ENCODE measurements around the gene KLHL40. TPM values are rescaled to one million over a fixed set of nuclear protein-coding genes. Genes with fewer than 3 reads are reported as not detected.

The KLHL40 gene
- total RNA-seq, 1 donor from 2014 or later, result not detected

- no peak for DNase-seq (ENCODE audit: low read depth)
- H3K9me3 Mint-ChIP-seq (ENCODE audit: unreplicated experiment), result peaks cover 2% of the 10 kb centered on the region
Measured at GRCh38 chr3:42666577-42666998, 18.7 kb upstream of the KLHL40 start.

GRCh38 chr3:42667096-42667522 lies 18.2 kb upstream of the KLHL40 start:
- Histone ChIP-seq H3K4me3 (ENCODE audit: insufficient read depth, low read depth, low read length) (no peak overlapping the region), H2AFZ (ENCODE audit: low read depth, low read length) (no peak overlapping the region), H3K9ac (ENCODE audit: low read length) (no peak overlapping the region), H3K27ac (ENCODE audit: low read depth, low read length) (no peak overlapping the region), H3K36me3 (ENCODE audit: insufficient read depth, low read length) (no peaks in the 10 kb centered on the region), H3K27me3 (ENCODE audit: insufficient read depth, low read length) (no peaks in the 10 kb centered on the region), H3K9me3 (ENCODE audit: insufficient read depth, low read depth, low read length) (peaks cover 3% of the 10 kb centered on the region), H4K20me1 (ENCODE audit: insufficient read depth, low read length) (peaks cover 5% of the 10 kb centered on the region), H3K4me1 (ENCODE audit: insufficient read depth, low read length) (no peaks in the 10 kb centered on the region), H3K4me2 (ENCODE audit: low read length) (no peak overlapping the region), H3K79me2 (ENCODE audit: insufficient read depth, low read length) (no peaks in the 10 kb centered on the region)
- no peak overlapping the region for H3K4me3 Mint-ChIP-seq (ENCODE audit: unreplicated experiment)
- H3K27me3 Mint-ChIP-seq (ENCODE audit: low read depth, unreplicated experiment), result peaks cover 13% of the 10 kb centered on the region
- peaks cover 3% of the 10 kb centered on the region for H3K4me1 Mint-ChIP-seq (ENCODE audit: low read depth, unreplicated experiment)
- DNase-seq (ENCODE audit: low read depth) (no peak), FAIRE-seq (no peak)
- H3K27ac Mint-ChIP-seq (ENCODE audit: unreplicated experiment), result no peak overlapping the region
- H3K36me3 Mint-ChIP-seq (ENCODE audit: low read depth, unreplicated experiment), result peaks cover 6% of the 10 kb centered on the region
- TF ChIP-seq EZH2 (IDR thresholded peaks at IDR 0.05; ENCODE audit: insufficient read depth, low read length) (no peak), CTCF (IDR thresholded peaks at IDR 0.05; ENCODE audit: insufficient read depth, low read depth, low read length) (no peak)
- peaks cover 2% of the 10 kb centered on the region for H3K9me3 Mint-ChIP-seq (ENCODE audit: unreplicated experiment)

More at GRCh38 chr3:42666577-42666998, 18.7 kb upstream of the KLHL40 start:
- no peaks in the 10 kb centered on the region for H3K27me3 ChIP-seq (ENCODE audit: insufficient read depth, low read length)
- H3K9me3 ChIP-seq (ENCODE audit: insufficient read depth, low read depth, low read length), result peaks cover 3% of the 10 kb centered on the region
- no peaks in the 10 kb centered on the region for H3K36me3 ChIP-seq (ENCODE audit: insufficient read depth, low read length)
- Mint-ChIP-seq H3K27me3 (ENCODE audit: low read depth, unreplicated experiment) (peaks cover 10% of the 10 kb centered on the region), H3K4me1 (ENCODE audit: low read depth, unreplicated experiment) (peaks cover 3% of the 10 kb centered on the region), H3K4me3 (ENCODE audit: unreplicated experiment) (no peak overlapping the region), H3K36me3 (ENCODE audit: low read depth, unreplicated experiment) (peaks cover 6% of the 10 kb centered on the region), H3K27ac (ENCODE audit: unreplicated experiment) (no peak overlapping the region)
- H2AFZ ChIP-seq (ENCODE audit: low read depth, low read length), result no peak overlapping the region
- no peak overlapping the region for H3K27ac ChIP-seq (ENCODE audit: low read depth, low read length)
- H3K4me2 ChIP-seq (ENCODE audit: low read length), result no peak overlapping the region
- no peak for TF ChIP-seq CTCF (IDR thresholded peaks at IDR 0.05; ENCODE audit: insufficient read depth, low read depth, low read length)
- H3K9ac ChIP-seq (ENCODE audit: low read length), result no peak overlapping the region
- peaks cover 11% of the 10 kb centered on the region for H4K20me1 ChIP-seq (ENCODE audit: insufficient read depth, low read length)
- H3K4me3 ChIP-seq (ENCODE audit: insufficient read depth, low read depth, low read length), result no peak overlapping the region
- FAIRE-seq, result no peak
- no peaks in the 10 kb centered on the region for H3K79me2 ChIP-seq (ENCODE audit: insufficient read depth, low read length)
- H3K4me1 ChIP-seq (ENCODE audit: insufficient read depth, low read length), result no peaks in the 10 kb centered on the region

DNA sequence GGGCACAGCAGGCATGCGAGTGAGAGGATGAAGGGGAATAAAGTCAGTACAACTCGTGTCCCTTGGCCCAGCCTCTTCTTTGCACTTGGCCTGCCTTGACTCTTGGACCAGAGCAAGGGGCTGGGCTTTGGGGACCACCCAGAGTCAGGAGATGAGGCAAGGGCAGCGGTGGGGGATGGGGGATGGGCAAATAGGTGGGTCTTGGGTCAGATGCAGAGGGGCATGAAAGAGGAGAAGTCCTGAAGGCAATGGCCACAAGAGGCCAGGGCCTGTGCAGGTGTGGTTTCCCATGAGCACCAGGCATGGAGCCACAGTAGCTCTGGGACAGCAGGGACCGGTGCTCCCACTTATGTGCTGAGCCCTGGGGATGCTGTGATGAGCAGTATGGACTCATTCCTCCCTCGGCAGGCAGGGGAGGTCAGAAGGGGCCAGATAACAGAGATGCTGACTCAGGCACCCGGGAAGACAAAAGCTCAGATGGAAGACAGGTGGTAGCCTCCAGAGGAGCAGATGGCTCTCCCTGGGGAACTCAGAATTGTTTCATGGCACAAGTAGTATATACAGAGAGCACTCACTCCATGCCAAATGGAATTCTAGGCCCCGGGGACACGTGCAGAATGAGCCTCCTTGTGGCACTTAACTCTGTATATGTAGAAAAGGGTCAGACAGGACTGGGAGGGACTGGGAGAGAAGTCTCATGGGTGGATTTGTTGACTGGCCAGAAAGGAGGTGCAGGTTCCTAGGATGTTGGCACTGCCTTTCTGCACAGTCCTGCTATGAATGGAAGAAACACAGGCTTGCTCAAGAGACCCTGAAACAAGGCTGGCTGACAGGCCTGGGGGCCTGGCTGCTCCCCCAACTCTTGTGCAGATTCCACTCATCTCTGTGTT lies 17.6 kb upstream of the KLHL40 start:
- peaks cover 16% of the 10 kb centered on the region for H3K27me3 Mint-ChIP-seq (ENCODE audit: low read depth, unreplicated experiment)
- DNase-seq (ENCODE audit: low read depth) (no peak), FAIRE-seq (no peak)
- no peaks in the 10 kb centered on the region for H3K27me3 ChIP-seq (ENCODE audit: insufficient read depth, low read length)
- H3K9me3 ChIP-seq (ENCODE audit: insufficient read depth, low read depth, low read length), result peaks cover 3% of the 10 kb centered on the region
- H3K4me3 ChIP-seq (ENCODE audit: insufficient read depth, low read depth, low read length), result no peak overlapping the region
- H3K4me3 Mint-ChIP-seq (ENCODE audit: unreplicated experiment), result no peak overlapping the region
- no peaks in the 10 kb centered on the region for H3K4me1 ChIP-seq (ENCODE audit: insufficient read depth, low read length)
- peaks cover 3% of the 10 kb centered on the region for H3K4me1 Mint-ChIP-seq (ENCODE audit: low read depth, unreplicated experiment)
- TF ChIP-seq CTCF (IDR thresholded peaks at IDR 0.05; ENCODE audit: insufficient read depth, low read depth, low read length), result no peak
- no peak for TF ChIP-seq EZH2 (IDR thresholded peaks at IDR 0.05; ENCODE audit: insufficient read depth, low read length)
- H3K36me3 Mint-ChIP-seq (ENCODE audit: low read depth, unreplicated experiment), result peaks cover 3% of the 10 kb centered on the region
- no peak overlapping the region for H3K4me2 ChIP-seq (ENCODE audit: low read length)
- peaks cover 4% of the 10 kb centered on the region for H4K20me1 ChIP-seq (ENCODE audit: insufficient read depth, low read length)
- H3K9ac ChIP-seq (ENCODE audit: low read length), result no peak overlapping the region
- H3K36me3 ChIP-seq (ENCODE audit: insufficient read depth, low read length), result no peaks in the 10 kb centered on the region
- H3K27ac Mint-ChIP-seq (ENCODE audit: unreplicated experiment), result no peak overlapping the region
- no peak overlapping the region for H2AFZ ChIP-seq (ENCODE audit: low read depth, low read length)
- peaks cover 2% of the 10 kb centered on the region for H3K9me3 Mint-ChIP-seq (ENCODE audit: unreplicated experiment)
- H3K27ac ChIP-seq (ENCODE audit: low read depth, low read length), result no peak overlapping the region
- H3K79me2 ChIP-seq (ENCODE audit: insufficient read depth, low read length), result no peaks in the 10 kb centered on the region
